22Rv1 (cell line): Measurements from ENCODE around the gene ITGB3.

Experiments used
- CTCF ChIP-seq: fragments of 450-650 bp; IDR thresholded peaks from 2 replicates; pipeline ENCODE4 v1.5.1; 2017; ENCODE audit warnings: mild to moderate bottlenecking
- ZFX ChIP-seq: fragments of 450-650 bp; IDR thresholded peaks from 2 replicates; pipeline ENCODE4 v1.6.1; 2017; ENCODE audit warnings: antibody characterized with exemption, borderline replicate concordance

- TF ChIP-seq CTCF (no peak), ZFX (no peak)
Measured at GRCh38 chr17:47240806-47241205, 12.8 kb upstream of the ITGB3 start.
